ENCODE results near the gene MATCAP1. TPM values are rescaled to one million over a fixed set of nuclear protein-coding genes. Genes with fewer than 3 reads are reported as not detected.

Gene MATCAP1
- total RNA-seq, 4 donors from 2014 or later = 20.8 to 57.8 (median 42.3) TPM

DNA sequence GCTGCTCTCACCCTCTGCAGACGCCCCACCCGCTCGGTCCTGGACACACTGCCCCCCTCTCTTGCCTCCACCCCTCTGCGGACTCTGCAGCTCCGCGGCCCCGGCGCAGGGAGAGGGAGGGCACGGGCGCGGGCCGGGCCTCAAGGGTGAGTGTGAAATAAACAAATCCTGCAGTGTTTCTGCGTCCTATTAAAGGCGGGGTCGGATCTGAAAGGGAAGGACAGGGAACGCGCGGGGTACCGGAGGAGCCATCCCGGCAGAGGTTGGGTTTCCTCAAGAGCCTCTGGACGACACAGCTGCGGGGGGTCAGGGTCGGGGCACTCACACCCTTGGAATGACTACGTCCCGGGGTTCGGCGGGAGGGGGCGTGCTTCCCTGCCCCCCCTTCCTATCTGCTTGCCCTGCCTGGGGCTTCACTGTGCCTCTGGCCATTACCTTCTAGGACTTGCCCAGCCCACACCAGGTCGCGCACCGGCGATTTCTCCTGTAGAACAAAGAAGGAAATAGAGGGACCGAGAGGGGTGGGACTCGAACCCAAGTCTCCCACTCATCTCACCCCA, 19.7 kb downstream of the MATCAP1 start:
- H3K4me1 ChIP-seq = peaks cover 14 to 53% (median 31%) of the 10 kb centered on the region in 4 donors
- no peak for DNase-seq
- H3K27ac ChIP-seq = peak overlapping the region in 3 of 4 donors; percentile 7 to 66 (median 31)
- H3K36me3 ChIP-seq = no peaks in the 10 kb centered on the region
- TF ChIP-seq POLR2A (IDR thresholded peaks at IDR 0.05) = no peak
- TF ChIP-seq, protein P1, sequence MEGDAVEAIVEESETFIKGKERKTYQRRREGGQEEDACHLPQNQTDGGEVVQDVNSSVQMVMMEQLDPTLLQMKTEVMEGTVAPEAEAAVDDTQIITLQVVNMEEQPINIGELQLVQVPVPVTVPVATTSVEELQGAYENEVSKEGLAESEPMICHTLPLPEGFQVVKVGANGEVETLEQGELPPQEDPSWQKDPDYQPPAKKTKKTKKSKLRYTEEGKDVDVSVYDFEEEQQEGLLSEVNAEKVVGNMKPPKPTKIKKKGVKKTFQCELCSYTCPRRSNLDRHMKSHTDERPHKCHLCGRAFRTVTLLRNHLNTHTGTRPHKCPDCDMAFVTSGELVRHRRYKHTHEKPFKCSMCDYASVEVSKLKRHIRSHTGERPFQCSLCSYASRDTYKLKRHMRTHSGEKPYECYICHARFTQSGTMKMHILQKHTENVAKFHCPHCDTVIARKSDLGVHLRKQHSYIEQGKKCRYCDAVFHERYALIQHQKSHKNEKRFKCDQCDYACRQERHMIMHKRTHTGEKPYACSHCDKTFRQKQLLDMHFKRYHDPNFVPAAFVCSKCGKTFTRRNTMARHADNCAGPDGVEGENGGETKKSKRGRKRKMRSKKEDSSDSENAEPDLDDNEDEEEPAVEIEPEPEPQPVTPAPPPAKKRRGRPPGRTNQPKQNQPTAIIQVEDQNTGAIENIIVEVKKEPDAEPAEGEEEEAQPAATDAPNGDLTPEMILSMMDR (IDR thresholded peaks at IDR 0.05) = no peak
- no peaks in the 10 kb centered on the region for H3K9me3 ChIP-seq
- H3K4me3 ChIP-seq = peak overlapping the region; percentile 7 to 57 (median 38)
- H3K27me3 ChIP-seq = peaks cover 0 to 3% of the 10 kb centered on the region in 2 donors

DNA sequence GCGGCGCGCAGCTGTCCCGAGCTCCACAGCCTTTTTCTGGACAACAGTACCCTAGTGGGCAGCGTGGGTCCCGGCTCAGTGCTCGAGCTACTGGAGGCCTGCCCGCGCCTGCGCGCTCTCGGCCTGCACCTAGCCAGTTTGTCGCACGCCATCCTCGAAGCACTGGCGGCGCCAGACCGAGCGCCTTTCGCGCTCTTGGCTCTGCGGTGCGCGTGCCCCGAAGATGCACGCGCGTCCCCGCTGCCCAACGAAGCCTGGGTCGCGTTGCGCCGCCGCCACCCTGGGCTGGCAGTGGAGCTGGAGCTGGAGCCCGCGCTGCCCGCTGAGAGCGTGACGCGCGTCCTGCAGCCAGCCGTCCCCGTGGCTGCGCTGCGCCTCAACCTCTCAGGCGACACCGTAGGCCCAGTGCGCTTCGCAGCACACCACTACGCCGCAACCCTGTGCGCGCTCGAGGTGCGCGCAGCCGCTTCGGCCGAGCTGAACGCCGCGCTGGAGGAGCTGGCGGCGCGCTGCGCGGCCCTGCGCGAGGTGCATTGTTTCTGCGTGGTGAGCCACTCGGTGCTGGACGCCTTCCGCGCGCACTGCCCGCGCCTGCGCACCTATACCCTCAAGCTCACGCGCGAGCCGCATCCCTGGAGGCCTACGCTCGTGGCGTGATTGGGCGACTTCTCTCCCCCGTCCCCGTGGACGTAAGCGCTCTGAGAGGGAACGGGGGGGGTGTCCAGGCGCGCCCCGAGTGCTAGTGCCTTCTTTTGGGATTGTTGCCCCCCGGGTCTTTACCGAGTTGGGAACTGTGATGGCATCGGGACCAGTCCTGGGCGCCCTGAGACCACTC, 20.4 kb downstream of the MATCAP1 start:
- peaks cover 0 to 3% of the 10 kb centered on the region in 2 donors for H3K27me3 ChIP-seq
- TF ChIP-seq POLR2A (IDR thresholded peaks at IDR 0.05) = no peak
- TF ChIP-seq, protein P1 (IDR thresholded peaks at IDR 0.05) = peak in 1 of 6 experiments; percentile 2
- H3K4me1 ChIP-seq = peaks cover 14 to 56% (median 34%) of the 10 kb centered on the region in 4 donors
- no peaks in the 10 kb centered on the region for H3K9me3 ChIP-seq
- H3K4me3 ChIP-seq = peak overlapping the region; percentile 7 to 57 (median 38)
- peak overlapping the region in 3 of 4 donors; percentile 7 to 66 (median 38) for H3K27ac ChIP-seq
- no peaks in the 10 kb centered on the region for H3K36me3 ChIP-seq
- DNase-seq = peak in 2 of 3 donors; percentile 59 to 65

DNA sequence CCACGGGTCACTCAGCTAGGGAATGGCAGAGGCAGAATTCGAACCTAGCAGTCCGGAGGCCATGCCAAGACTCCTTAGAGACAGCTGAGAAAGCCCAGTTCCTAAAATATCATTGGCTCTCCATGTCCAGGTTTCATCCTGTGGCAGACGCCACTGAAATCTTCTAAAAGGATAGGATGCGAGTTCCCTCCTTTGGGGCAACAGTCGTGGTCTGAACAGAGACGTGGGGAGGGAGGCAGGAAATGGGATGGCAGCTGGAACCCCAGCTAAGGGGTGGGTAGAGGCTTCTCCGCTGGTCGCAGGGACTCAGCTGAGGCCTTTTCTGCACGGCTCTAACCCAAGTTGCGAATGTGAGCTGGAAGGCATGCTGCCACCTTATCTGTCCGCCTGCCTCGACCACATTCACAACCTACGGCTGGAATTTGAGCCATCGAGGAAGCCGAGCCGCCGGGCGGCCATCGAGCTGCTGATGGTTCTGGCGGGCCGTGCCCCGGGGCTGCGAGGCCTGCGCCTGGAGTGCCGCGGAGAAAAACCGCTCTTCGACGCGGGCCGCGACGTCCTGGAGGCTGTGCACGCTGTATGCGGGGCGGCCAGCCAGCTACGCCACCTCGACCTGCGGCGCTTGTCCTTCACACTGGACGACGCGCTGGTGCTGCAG, 21.1 kb downstream of the MATCAP1 start:
- Histone ChIP-seq H3K9me3 (no peaks in the 10 kb centered on the region), H3K27me3 (peaks cover 0 to 3% of the 10 kb centered on the region in 2 donors), H3K27ac (peak overlapping the region in 1 of 4 donors; percentile 38), H3K36me3 (no peaks in the 10 kb centered on the region), H3K4me3 (peak overlapping the region in 3 of 4 donors; percentile 37 to 57 (median 39)), H3K4me1 (peaks cover 17 to 56% (median 34%) of the 10 kb centered on the region in 4 donors)
- DNase-seq = no peak
- TF ChIP-seq POLR2A (IDR thresholded peaks at IDR 0.05) = no peak
- TF ChIP-seq, protein P1 (IDR thresholded peaks at IDR 0.05) = no peak

DNA sequence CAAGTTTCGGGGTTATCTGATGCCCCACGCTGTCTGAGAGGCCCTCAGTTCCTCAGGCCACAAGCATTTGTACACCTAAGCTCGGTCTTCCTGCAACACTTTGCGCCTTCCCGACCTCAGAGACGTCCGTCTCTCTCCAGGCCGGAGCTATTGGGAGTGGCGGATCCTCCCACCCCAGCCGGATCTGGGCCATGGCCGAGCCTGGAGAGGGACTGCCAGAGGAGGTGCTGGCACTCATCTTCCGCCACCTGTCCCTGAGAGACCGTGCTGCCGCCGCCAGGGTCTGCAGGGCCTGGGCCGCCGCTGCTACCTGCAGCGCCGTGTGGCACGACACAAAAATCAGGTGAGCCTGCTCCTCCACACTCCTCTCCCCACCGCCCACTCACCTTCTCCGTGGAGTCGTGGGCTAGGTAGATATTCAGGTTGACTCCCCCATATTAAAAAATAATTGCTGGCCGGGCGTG, 22.1 kb downstream of the MATCAP1 start:
- Histone ChIP-seq H3K4me3 (no peak overlapping the region), H3K4me1 (peaks cover 17 to 59% (median 34%) of the 10 kb centered on the region in 4 donors), H3K27ac (no peak overlapping the region), H3K9me3 (no peaks in the 10 kb centered on the region), H3K27me3 (peaks cover 0 to 3% of the 10 kb centered on the region in 2 donors), H3K36me3 (no peaks in the 10 kb centered on the region)
- no peak for TF ChIP-seq POLR2A (IDR thresholded peaks at IDR 0.05)
- TF ChIP-seq, protein P1 (IDR thresholded peaks at IDR 0.05) = no peak
- DNase-seq = no peak

Data from Peyer's patch (tissue), 4 donors.